Glomerular endothelial cell (primary cell): ENCODE data around the gene RTL10. TPM values are rescaled to one million over a fixed set of nuclear protein-coding genes. Genes with fewer than 3 reads are reported as not detected.

ENCODE experiments used
- DNase-seq: peaks from one replicate; pipeline ENCODE4 v3.0.0-alpha.2; 2011; ENCODE audit warnings: low read depth, low spot score; ENCODE audit errors: extremely low read depth
- total RNA-seq: library from RNA; depleted of rRNA; stranded (reverse); fragments of >200 nt; gene quantifications from 2 replicates; pipeline ENCODE4 v1.2.3, GENCODE V29; 2015

The RTL10 gene
- total RNA-seq, 1 donor from 2014 or later, result 65.5 TPM

GRCh38 chr22:19826619-19826950, 28.1 kb downstream of the RTL10 start:
- no peak for DNase-seq

DNA sequence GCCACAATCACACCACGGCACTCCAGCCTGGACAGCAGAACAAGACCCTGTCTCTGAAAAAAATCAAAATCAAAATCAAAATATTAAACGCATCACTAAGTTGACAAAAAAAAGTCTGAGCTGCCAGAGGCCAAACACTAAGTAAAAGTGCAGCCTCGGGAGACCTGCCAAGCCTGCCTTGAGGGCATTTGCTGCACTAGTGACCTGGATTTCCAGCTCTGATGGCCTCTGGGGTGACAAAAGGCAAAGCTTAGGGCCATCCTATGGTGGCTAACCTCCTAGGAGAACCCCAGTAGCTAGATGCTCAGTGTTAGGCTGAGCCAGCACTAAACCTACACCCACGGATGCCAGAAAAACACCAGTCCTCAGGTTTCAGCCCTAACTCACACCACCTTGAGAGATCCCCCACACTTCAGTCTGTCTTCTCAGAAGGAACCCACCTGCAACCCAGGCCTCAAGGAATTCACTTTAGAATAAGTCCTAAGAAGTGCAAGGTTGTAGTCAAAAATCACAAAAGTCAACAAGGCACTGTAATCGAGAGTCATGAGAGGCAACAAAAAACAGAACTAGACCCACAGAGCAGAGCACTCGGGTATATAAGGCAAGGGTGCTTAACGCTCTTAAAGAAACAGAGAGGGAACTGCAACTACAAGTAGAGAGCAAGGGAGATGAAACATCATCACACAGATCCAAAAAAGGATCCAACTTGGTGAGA, 28.6 kb downstream of the RTL10 start:
- no peak for DNase-seq

GRCh38 chr22:19824926-19825339, 29.7 kb downstream of the RTL10 start:
- no peak for DNase-seq

DNA sequence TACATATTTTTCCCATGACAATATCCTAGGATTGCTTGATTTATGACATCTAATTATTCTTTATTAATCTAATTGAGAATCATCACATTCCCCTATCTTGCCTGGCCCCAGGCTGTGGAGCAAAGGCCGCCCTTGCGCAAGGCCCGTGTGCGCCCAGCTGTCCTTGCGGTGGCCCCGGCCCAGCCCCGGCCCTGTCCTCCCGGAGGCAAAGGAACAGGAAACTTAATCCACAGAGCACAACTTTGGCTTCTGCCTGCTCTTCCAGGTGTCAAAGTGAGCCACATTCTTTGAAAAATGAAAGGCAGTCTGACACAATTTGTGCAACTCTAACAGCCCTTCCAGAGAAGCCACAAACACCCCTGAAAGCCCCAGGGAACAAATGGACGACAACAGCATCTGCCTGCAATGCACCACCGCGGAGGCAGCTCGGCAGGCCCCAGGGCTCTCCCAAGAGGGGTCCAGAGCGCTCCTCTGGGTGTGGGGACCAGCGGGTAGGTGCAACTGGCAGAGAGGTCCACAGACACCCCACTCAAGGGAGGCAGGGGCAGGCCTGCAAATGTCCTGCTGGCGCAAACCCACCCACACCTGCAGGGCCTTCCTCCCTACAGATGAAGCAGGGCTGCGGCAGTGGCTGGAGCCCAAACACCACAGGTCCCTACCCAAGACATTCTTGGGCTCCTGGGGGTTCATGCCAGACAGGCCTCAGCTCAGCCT, 30.3 kb downstream of the RTL10 start:
- no peak for DNase-seq

GRCh38 chr22:19823902-19824211, 30.8 kb downstream of the RTL10 start:
- no peak for DNase-seq

DNA sequence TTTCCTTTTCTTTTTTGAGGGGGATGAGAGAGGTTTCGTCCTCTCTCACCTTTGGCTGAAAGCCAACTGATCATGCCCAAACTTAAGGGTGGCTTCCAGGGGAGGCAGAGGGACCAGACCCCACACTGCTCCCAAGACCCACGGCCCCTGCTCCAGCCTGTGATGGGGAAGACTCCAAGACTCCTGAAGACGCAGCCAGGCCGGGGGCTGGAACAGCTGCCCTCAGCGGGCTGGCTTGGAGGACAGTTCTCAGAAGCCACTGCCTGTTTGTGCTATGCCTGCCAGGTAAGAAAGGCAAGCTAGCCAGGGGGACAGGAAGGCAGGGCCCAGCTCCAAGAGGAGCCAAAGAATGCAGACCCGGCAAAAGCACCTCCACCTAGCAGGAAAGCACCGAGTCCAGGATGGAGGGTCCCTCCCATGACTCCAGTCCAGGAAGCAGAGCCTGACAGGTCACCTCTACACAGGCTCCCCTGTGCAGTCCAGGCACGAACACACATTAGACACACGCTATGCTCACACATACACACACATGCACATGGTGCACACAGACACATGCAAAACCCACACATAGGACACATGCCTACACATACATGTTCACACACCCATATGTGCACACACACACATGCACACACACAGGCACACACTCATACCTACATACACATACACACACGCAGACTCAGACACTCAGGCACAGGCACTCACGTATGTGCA, 31.3 kb downstream of the RTL10 start:
- DNase-seq, result no peak

DNA sequence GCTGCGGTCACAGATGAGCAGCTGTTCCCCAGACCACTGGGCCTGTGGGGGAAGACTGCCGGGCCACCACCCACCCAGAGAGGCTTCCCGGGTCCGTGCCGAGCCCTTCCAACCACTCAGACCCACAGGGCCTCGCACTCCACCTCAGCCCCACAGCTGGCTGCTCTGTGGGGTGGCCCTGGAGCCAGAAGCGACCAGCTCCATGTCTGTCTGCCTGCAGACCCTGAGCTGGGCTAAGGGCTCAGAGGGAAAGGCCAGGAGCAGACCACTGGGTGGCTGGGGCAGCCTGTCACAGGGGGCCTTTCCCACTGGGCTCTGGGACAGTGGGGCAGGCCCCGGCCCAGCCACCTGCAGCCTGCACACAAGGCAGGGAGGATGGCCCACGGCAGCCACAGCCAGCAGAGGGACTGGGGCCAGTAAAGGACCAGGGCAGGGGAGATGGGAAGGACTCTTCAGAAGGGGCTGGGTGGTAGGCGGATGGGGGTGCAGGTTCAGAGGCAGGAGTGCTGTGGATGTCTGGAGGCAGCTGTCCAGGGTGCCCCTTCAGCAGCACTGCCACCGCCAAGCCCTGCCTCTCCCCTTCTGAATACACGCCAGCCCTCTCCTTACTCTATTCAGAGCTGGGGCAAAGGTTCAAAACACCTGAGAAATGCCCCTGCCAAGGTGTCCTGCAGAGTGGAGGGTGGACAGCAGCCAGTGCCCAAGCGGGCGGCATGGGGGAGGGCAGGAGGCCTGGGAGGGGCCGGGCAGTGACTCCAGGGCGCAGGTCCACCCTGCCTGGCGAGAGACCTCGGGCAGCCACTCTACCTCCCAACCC, 32.2 kb downstream of the RTL10 start:
- no peak for DNase-seq

- DNase-seq, result no peak
Observed at GRCh38 chr22:19821523-19822300, 33.0 kb downstream of the RTL10 start.

- no peak for DNase-seq
Observed at GRCh38 chr22:19820880-19821522, 33.7 kb downstream of the RTL10 start.

DNA sequence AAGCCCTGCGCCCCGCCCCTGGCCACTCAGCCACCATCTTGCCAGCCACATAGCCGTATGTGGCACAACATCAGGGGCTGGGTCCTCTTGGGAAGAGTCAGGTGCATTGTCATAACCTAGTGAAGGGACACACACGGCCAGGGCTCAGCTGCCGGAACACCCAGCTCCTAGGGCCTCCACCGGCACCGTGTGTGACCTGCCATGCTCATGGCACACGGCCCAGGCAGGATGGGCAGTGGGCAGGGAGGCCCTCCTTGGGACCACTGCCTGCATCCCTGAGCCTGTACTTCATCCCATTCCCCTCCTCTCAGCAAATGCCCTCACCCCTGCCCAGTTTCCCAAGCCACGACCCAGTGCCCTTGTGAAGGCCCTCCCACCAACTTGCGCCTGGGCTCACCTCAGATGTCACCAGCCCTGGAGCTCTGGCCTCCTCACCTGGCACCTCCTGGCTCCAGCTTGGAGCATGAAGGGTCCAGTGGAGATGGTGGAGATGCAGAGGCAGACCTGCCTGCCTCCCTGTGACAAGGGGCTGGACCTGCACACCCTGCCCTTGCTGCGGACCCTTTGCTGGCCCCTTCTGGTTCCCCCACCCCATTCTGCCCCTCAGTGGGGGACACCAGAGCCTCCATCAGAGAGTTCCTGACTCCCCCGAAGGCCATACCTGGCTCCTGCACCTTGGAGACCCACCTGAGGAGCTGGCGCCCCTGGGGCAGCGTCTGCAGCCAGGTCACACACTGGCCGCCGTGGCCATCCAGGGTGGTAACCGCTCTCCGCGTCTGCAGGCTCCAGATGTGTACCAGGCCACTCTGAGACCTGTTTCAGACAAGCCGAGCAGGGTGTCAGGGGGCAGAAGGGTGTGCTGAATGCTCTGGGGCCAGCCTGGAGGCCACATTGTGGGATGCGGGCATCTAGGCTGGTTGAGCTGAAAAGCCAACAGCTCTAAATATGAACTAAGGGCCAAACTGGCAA, 34.5 kb downstream of the RTL10 start:
- no peak for DNase-seq

GRCh38 chr22:19819208-19819910, 35.3 kb downstream of the RTL10 start:
- DNase-seq, result no peak

DNA sequence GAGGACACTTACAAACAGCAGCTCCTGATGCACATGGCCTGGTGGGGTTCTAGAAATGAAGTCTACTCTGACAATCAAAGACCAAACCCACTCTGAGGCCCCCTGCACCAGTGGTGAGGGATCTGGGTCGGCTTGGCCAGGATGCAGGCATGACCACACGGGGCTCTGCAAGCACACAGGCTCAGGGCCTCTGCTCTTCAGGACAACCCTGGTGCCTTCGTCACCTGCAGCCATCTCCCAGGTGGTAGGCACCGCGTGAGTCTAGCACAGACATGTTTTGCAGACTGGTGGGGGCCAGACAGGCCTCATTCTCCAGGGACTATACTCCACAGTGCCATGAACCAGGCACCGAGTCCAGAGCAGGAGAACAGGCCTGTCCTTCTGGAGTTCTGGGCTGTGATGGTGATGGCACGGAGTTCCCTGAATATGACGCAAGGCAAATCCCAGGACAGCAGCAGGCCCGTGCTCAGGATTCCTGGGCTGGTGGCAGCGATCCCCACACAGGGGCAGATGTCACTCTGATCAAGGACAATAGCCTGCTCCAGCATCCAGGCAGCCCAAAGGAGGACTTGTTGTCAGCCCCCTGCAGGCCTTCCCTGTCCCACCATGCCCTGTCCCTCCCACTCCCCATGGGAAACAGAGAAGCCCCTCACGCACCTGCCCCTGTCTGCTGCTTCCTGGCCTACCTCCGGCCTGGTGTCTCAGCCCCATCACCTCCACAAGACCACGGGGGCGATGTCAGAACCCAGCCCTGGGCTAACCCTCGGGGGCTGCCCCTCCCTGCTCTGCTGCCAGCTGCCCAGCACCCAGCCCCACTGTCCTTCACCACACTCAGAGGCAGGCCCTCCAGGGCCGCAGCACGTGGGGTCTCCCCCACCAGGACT, 36.1 kb downstream of the RTL10 start:
- no peak for DNase-seq

GRCh38 chr22:19816372-19817119, 38.1 kb downstream of the RTL10 start:
- DNase-seq, result no peak

DNA sequence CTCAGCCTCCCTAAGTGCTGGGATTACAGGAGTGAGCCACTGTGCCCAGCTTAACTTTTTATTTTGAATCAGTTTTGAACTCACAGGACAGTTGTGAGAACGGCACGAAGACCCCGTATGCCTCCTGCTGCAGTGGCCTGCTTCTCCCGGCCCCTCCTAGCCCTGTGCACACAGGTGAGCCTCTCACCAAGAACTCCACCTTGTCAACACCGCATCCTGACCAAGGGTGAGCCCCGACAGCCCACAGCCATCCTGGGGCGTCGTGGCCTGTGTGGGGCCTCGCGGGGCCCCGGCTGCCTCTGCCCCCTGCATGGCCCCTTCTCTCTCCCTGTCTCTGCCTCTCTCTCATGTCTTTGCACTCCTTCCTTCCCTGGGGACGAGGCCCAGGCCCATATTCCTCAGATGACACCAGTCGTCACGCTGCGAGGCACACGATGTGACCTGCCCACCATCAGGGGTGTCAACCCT, 38.8 kb downstream of the RTL10 start:
- DNase-seq, result no peak

DNA sequence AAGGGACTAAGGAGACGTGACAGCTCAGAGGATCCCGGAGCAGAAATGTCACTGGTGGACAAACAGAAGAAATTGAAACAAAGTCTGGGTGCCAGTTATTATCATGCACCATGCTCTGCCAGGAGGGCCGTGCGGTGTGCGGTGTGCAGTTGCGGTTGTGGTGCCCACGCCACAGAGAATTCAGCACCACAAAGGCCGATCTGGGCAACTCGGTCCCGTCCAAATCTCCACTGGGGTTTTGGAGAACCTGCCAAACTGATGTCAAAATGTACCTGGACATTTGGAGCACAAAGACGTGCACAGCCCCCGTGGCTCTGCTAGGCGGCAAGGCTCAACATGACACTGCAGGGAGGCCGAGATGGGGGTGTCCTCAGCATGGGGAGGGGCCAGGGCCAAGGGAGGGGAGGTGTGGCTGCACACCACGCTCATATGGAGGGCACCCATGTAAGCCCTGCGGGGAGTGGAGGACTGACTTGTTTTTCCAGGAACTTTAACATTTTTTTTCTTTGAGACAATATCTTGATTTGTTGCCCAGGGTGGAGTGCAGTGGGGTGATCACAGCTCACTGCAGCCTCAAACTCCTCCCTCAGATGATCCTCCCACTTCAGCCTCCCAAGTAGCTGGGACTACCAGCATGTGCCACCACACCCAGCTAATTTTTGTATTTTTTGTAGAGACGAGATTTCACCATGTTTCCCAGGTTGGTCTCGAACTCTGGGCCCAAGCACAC, 39.4 kb downstream of the RTL10 start:
- DNase-seq, result no peak

GRCh38 chr22:19814428-19814827, 40.2 kb downstream of the RTL10 start:
- no peak for DNase-seq
